GM23338 (cell line): ENCODE data around the gene KIAA1671.

ENCODE experiments used
- EZH2 ChIP-seq: fragments of 200-600 bp; sonication (generic); IDR thresholded peaks from one replicate; pipeline ENCODE4 v1.8.0; 2017; ENCODE audit warnings: antibody characterized with exemption, mild to moderate bottlenecking, low read depth; ENCODE audit not compliant: unreplicated experiment
- EZH2phosphoT487 ChIP-seq: fragments of 200-600 bp; sonication (generic); IDR thresholded peaks from one replicate; pipeline ENCODE4 v1.8.1; 2018; ENCODE audit warnings: antibody characterized with exemption; ENCODE audit not compliant: unreplicated experiment
- TF ChIP-seq, protein P1 (sequence below), 2 experiments: fragments of 200-600 bp in 1 of 2; sonication (generic) in 1 of 2; conservative IDR thresholded peaks; 2 replicates each; pipeline versions ENCODE4 v1.5.1 to v1.6.1; 2016 to 2017; ENCODE audit warnings: antibody characterized with exemption in 2 of 2, low read depth in 2 of 2, mild to moderate bottlenecking in 2 of 2, moderate library complexity in 1 of 2
- TF ChIP-seq, protein P2 (sequence below): IDR thresholded peaks from one replicate; pipeline ENCODE4 v1.6.1; 2018; ENCODE audit warnings: antibody characterized with exemption; ENCODE audit not compliant: unreplicated experiment

DNA sequence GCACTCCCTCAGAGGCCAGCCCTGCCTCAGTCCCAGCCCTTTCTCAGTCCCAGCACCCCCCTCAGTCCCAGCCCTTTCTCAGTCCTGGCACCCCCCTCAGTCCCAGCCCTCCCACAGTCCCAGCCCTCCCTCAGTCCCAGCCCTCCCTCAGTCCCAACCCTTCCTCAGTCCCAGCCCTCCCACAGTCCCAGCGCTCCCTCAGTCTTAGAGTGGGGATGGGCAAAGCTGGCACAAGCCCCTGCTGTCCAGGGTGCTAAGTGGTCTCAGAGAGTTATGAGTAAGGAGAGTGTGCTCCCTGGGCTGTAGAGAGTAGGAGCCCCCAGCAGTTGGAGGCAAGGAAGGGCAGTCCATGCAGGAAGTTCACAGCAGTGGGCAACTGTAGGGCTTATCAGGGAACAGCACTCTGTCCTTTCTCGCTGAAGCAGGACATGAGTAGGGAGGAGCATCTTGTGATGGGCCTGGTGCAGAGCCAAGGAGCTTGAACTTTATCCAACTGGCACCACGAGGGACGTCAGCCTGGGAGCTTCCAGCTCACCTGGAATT is 195.7 kb downstream of the KIAA1671 start:
- TF ChIP-seq, protein P1, sequence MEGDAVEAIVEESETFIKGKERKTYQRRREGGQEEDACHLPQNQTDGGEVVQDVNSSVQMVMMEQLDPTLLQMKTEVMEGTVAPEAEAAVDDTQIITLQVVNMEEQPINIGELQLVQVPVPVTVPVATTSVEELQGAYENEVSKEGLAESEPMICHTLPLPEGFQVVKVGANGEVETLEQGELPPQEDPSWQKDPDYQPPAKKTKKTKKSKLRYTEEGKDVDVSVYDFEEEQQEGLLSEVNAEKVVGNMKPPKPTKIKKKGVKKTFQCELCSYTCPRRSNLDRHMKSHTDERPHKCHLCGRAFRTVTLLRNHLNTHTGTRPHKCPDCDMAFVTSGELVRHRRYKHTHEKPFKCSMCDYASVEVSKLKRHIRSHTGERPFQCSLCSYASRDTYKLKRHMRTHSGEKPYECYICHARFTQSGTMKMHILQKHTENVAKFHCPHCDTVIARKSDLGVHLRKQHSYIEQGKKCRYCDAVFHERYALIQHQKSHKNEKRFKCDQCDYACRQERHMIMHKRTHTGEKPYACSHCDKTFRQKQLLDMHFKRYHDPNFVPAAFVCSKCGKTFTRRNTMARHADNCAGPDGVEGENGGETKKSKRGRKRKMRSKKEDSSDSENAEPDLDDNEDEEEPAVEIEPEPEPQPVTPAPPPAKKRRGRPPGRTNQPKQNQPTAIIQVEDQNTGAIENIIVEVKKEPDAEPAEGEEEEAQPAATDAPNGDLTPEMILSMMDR (conservative IDR thresholded peaks at IDR 0.05; ENCODE audit: low read depth in 2 of 2): no peak
- TF ChIP-seq EZH2phosphoT487: no peak
- no peak for TF ChIP-seq EZH2
- TF ChIP-seq, protein P2, sequence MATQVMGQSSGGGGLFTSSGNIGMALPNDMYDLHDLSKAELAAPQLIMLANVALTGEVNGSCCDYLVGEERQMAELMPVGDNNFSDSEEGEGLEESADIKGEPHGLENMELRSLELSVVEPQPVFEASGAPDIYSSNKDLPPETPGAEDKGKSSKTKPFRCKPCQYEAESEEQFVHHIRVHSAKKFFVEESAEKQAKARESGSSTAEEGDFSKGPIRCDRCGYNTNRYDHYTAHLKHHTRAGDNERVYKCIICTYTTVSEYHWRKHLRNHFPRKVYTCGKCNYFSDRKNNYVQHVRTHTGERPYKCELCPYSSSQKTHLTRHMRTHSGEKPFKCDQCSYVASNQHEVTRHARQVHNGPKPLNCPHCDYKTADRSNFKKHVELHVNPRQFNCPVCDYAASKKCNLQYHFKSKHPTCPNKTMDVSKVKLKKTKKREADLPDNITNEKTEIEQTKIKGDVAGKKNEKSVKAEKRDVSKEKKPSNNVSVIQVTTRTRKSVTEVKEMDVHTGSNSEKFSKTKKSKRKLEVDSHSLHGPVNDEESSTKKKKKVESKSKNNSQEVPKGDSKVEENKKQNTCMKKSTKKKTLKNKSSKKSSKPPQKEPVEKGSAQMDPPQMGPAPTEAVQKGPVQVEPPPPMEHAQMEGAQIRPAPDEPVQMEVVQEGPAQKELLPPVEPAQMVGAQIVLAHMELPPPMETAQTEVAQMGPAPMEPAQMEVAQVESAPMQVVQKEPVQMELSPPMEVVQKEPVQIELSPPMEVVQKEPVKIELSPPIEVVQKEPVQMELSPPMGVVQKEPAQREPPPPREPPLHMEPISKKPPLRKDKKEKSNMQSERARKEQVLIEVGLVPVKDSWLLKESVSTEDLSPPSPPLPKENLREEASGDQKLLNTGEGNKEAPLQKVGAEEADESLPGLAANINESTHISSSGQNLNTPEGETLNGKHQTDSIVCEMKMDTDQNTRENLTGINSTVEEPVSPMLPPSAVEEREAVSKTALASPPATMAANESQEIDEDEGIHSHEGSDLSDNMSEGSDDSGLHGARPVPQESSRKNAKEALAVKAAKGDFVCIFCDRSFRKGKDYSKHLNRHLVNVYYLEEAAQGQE: peak; percentile 56
